GM19193 (cell line): ENCODE data around the gene CD68.

Experiments used
- POLR2A ChIP-seq: IDR thresholded peaks from 4 replicates; pipeline ENCODE4 v1.6.1; 2011; ENCODE audit not compliant: insufficient read depth, insufficient read length; ENCODE audit errors: extremely low read depth

The CD68 gene

GRCh38 chr17:7556627-7557026 is 22.8 kb upstream of the CD68 start:
- no peak for TF ChIP-seq POLR2A

GRCh38 chr17:7557147-7557764 is 22.2 kb upstream of the CD68 start:
- TF ChIP-seq POLR2A, result no peak

- peak; percentile 82 for TF ChIP-seq POLR2A
Observed at GRCh38 chr17:7557775-7558543, 21.5 kb upstream of the CD68 start.

- no peak for TF ChIP-seq POLR2A
Observed at GRCh38 chr17:7558544-7559319, 20.7 kb upstream of the CD68 start, which contains the start of gene TNFSF13. Gene TNFSF13, plus strand, starts transcription at chr17:7558750. Its CDS starts 290 bp downstream, at chr17:7559040.

- no peak for TF ChIP-seq POLR2A
Observed at GRCh38 chr17:7559320-7560171, 19.9 kb upstream of the CD68 start.

- TF ChIP-seq POLR2A, result no peak
Observed at GRCh38 chr17:7560172-7561027, 19.0 kb upstream of the CD68 start.

GRCh38 chr17:7561028-7561575 is 18.3 kb upstream of the CD68 start:
- TF ChIP-seq POLR2A, result no peak

- peak; percentile 74 for TF ChIP-seq POLR2A
Observed at GRCh38 chr17:7561589-7562207, 17.7 kb upstream of the CD68 start, which contains the start of gene SENP3. Gene SENP3, plus strand, starts transcription at chr17:7561919. Its CDS starts 1,158 bp downstream, at chr17:7563077.

GRCh38 chr17:7562208-7562605 is 17.2 kb upstream of the CD68 start:
- TF ChIP-seq POLR2A, result no peak

GRCh38 chr17:7563115-7563869 is 16.1 kb upstream of the CD68 start:
- TF ChIP-seq POLR2A, result no peak

GRCh38 chr17:7569571-7569970 is 9.9 kb upstream of the CD68 start:
- TF ChIP-seq POLR2A, result no peak

GRCh38 chr17:7570351-7570750 is 9.1 kb upstream of the CD68 start:
- no peak for TF ChIP-seq POLR2A
